Measurements from ENCODE around the gene RASIP1.

The RASIP1 gene

GRCh38 chr19:48715681-48716171 is 24.7 kb downstream of the RASIP1 start:
- H3K9me3 ChIP-seq (ENCODE audit: control insufficient read depth, low read length) = no peaks in the 10 kb centered on the region
- 90 to 94% methylated on average over 11 to 18 of the region's 19 CpGs for WGBS, 2 experiments (ENCODE audit: insufficient coverage in 2 of 2)
- H3K36me3 ChIP-seq (ENCODE audit: control insufficient read depth, insufficient read depth, low read length) = no peaks in the 10 kb centered on the region
- no peak overlapping the region for H3K27ac ChIP-seq (ENCODE audit: low read depth, low read length, severe bottlenecking)
- H3K4me1 ChIP-seq (ENCODE audit: control insufficient read depth, insufficient read depth, low read length, poor library complexity, severe bottlenecking) = peaks cover 30% of the 10 kb centered on the region
- H3K4me3 ChIP-seq (ENCODE audit: extremely low read depth, insufficient read depth, low read length, poor library complexity, severe bottlenecking) = no peak overlapping the region

DNA sequence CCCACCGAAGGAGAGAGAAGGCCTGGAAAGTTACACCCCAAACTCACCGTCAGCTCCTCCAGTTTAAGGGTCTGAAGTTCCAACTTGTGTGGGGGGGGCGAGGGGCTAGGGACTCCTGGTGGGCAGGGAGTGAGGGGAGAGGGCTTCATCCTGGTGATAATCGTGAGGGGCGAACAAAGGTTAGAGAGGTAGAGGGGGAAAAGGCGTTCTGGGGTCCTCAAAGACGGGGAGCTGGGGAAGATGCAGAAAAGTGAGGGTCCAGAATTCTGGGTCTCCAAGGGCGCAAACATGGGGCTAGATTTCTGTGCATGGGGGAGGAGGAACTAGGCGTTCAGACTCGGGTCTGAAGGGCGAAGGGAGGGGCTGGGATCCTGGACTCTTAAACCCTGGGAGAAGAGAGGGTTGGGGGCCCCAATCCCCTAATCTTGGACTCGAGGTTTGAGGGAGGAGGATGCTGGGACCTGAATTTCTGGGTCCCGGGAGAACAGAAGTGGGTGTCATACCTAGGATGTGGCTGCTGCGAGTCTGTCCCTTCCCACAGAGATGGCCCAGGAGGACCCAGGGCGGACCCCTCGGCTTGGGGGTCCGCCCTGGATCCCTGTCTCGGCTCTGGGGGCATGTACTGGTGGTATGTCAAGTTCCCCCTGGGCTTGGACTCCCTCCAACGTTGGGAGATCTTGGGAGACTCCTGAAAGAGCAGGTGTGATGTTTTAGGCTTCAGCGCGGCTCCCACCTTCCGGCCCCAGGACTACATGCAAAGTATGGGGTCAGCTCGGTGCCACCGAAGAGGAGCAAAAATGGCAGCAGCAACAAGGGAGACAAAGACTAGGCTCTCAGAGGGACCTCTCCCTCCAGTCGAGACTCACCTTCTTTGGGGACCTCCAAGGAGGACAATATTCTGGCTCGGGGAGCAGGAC is 25.4 kb downstream of the RASIP1 start:
- H3K36me3 ChIP-seq (ENCODE audit: control insufficient read depth, insufficient read depth, low read length) = no peaks in the 10 kb centered on the region
- peaks cover 27% of the 10 kb centered on the region for H3K4me1 ChIP-seq (ENCODE audit: control insufficient read depth, insufficient read depth, low read length, poor library complexity, severe bottlenecking)
- H3K4me3 ChIP-seq (ENCODE audit: extremely low read depth, insufficient read depth, low read length, poor library complexity, severe bottlenecking) = peak overlapping the region; percentile 47
- 82 to 85% methylated on average over 20 of the region's 26 CpGs for WGBS, 2 experiments (ENCODE audit: insufficient coverage in 2 of 2)
- H3K27ac ChIP-seq (ENCODE audit: low read depth, low read length, severe bottlenecking) = peak overlapping the region; percentile 57
- H3K9me3 ChIP-seq (ENCODE audit: control insufficient read depth, low read length) = no peaks in the 10 kb centered on the region

DNA sequence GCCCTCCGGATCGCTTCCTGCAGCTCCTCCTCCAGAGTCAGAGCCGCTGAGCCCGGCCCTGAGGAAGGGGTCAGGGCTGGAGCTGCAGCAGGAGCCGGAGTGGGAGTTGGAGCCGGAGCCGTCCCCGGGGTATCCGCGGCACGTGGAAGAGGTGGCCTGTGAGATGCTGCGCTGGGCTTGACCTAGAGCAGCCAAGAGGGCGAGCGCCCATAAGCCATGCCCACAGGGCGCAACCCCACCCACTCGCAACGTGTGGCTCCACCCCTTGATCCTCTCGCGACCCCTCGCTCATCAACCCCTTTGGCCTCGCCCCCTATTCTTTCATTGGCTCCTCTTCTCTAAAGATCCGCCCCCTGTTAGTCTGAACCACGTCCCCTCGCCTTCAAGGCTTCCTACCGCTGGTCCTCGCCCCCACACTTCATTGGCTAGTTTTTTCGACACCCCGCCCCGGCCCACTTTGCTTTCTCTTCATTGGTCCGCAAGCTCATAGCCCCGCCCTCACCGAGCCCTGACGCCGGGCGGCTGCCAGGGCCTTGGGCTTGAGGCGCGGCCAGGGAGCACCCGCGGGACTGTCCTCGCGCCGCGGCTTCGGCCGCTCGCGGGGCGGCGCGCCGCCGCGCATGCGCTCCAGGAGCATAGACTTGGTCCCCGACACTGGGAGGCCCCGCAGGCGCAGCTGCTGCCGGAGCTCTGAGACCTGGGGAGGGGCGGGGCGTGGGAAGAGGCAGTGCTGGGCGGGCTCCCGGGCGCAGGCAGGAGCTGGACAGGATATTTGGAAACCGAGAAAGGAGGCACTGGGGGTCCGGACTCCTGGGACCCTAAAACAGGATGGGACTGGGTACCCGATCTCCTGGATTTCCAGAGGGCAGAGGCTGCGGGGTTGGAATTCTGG is 26.3 kb downstream of the RASIP1 start:
- peak overlapping the region; percentile 57 for H3K27ac ChIP-seq (ENCODE audit: low read depth, low read length, severe bottlenecking)

DNA sequence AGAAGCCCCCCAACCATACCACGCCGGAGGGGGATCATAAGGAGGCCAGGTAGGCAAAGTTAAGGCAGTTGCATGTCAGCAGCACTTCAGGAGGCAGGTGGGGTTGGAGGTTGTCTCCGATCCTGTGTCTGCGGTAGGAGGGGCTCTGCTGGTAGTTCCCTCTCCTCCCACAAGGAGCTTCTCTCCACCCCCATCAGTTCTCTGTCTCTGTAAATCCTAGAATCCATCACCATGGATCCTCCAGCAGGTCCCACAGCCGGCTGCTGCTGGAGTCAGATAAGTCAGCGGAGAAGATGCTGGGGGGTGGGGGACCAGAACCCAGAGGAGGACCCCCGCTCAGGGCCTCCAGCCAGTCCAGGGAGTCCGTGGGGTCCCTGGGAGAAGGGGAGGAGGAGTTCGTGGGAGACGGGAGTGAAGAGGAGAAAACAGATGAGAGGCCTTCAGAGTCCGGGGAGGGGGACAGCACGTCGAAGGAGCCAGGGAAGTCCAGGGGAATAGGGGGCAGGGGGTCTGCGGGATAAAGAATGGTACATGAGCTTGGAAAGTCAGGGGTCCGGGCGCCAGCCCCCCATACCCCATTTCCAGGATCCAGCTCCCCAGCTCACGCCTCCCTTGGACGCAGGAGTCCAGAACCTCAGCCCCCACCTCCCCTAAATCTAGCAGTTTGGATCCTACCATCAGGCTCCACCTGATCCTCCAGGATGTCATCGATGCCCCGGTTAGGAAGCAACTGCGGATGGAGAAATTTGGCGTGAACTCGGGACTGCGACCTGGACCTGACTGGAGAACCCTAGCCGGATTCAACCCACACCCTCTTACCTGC is 27.2 kb downstream of the RASIP1 start:
- no peaks in the 10 kb centered on the region for H3K9me3 ChIP-seq (ENCODE audit: control insufficient read depth, low read length)
- H3K36me3 ChIP-seq (ENCODE audit: control insufficient read depth, insufficient read depth, low read length) = no peaks in the 10 kb centered on the region
- WGBS, 2 experiments (ENCODE audit: insufficient coverage in 2 of 2) = 1 to 8% methylated on average over 12 to 15 of the region's 25 CpGs
- H3K4me3 ChIP-seq (ENCODE audit: extremely low read depth, insufficient read depth, low read length, poor library complexity, severe bottlenecking) = peak overlapping the region; percentile 71
- H3K4me1 ChIP-seq (ENCODE audit: control insufficient read depth, insufficient read depth, low read length, poor library complexity, severe bottlenecking) = peaks cover 19% of the 10 kb centered on the region
- no peak overlapping the region for H3K27ac ChIP-seq (ENCODE audit: low read depth, low read length, severe bottlenecking)

More for the DNA sequence above, 26.3 kb downstream of the RASIP1 start:
- WGBS, 2 experiments (ENCODE audit: insufficient coverage in 2 of 2) = 2% methylated on average over 36 to 59 of the region's 67 CpGs
- peak overlapping the region; percentile 71 for H3K4me3 ChIP-seq (ENCODE audit: extremely low read depth, insufficient read depth, low read length, poor library complexity, severe bottlenecking)
- peaks cover 22% of the 10 kb centered on the region for H3K4me1 ChIP-seq (ENCODE audit: control insufficient read depth, insufficient read depth, low read length, poor library complexity, severe bottlenecking)
- no peaks in the 10 kb centered on the region for H3K9me3 ChIP-seq (ENCODE audit: control insufficient read depth, low read length)
- H3K36me3 ChIP-seq (ENCODE audit: control insufficient read depth, insufficient read depth, low read length) = no peaks in the 10 kb centered on the region

GRCh38 chr19:48711106-48711662 is 29.2 kb downstream of the RASIP1 start:
- Histone ChIP-seq H3K9me3 (ENCODE audit: control insufficient read depth, low read length) (no peaks in the 10 kb centered on the region), H3K36me3 (ENCODE audit: control insufficient read depth, insufficient read depth, low read length) (no peaks in the 10 kb centered on the region), H3K4me1 (ENCODE audit: control insufficient read depth, insufficient read depth, low read length, poor library complexity, severe bottlenecking) (peaks cover 12% of the 10 kb centered on the region), H3K27ac (ENCODE audit: low read depth, low read length, severe bottlenecking) (no peak overlapping the region), H3K4me3 (ENCODE audit: extremely low read depth, insufficient read depth, low read length, poor library complexity, severe bottlenecking) (no peak overlapping the region)
- WGBS, 2 experiments (ENCODE audit: insufficient coverage in 2 of 2) = 84 to 90% methylated on average over 3 to 4 of the region's 4 CpGs

DNA sequence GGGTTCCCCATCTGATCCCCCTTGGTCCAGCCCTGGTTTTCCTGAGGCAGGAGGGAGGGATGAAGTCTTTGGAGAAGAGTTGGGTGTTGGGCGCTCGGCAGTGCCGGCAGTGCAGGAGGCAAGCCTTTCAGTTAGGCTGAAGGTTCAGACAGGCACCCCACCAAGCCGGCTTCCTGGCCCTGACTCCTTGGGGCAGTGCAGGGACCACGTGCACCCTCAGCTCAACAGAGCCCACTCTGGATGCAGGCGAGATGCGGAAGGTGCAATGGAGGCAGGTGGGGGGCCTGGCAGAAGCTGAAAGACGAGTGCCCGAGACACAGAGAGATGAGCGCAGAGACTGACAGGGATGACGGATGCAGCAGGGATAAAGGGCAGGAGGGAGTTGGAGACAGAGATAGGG is 31.9 kb downstream of the RASIP1 start:
- H3K36me3 ChIP-seq (ENCODE audit: control insufficient read depth, insufficient read depth, low read length) = no peaks in the 10 kb centered on the region

GRCh38 chr19:48705431-48705830 is 35.0 kb downstream of the RASIP1 start:
- no peak overlapping the region for H3K4me3 ChIP-seq (ENCODE audit: extremely low read depth, insufficient read depth, low read length, poor library complexity, severe bottlenecking)
- H3K9me3 ChIP-seq (ENCODE audit: control insufficient read depth, low read length) = no peaks in the 10 kb centered on the region
- H3K27ac ChIP-seq (ENCODE audit: low read depth, low read length, severe bottlenecking) = no peak overlapping the region
- H3K4me1 ChIP-seq (ENCODE audit: control insufficient read depth, insufficient read depth, low read length, poor library complexity, severe bottlenecking) = no peaks in the 10 kb centered on the region
- WGBS, 2 experiments (ENCODE audit: insufficient coverage in 2 of 2) = 75% methylated on average over 2 of the region's 2 CpGs; no CpG with 5 or more reads in 1 of the 2 experiments
- H3K36me3 ChIP-seq (ENCODE audit: control insufficient read depth, insufficient read depth, low read length) = no peaks in the 10 kb centered on the region

More for the DNA sequence above, 31.9 kb downstream of the RASIP1 start:
- Histone ChIP-seq H3K4me3 (ENCODE audit: extremely low read depth, insufficient read depth, low read length, poor library complexity, severe bottlenecking) (no peak overlapping the region), H3K4me1 (ENCODE audit: control insufficient read depth, insufficient read depth, low read length, poor library complexity, severe bottlenecking) (peaks cover 8% of the 10 kb centered on the region), H3K27ac (ENCODE audit: low read depth, low read length, severe bottlenecking) (no peak overlapping the region), H3K9me3 (ENCODE audit: control insufficient read depth, low read length) (no peaks in the 10 kb centered on the region)
- 59 to 68% methylated on average over 10 of the region's 11 CpGs for WGBS, 2 experiments (ENCODE audit: insufficient coverage in 2 of 2)

GRCh38 chr19:48703316-48703715 is 37.1 kb downstream of the RASIP1 start:
- H3K27ac ChIP-seq (ENCODE audit: low read depth, low read length, severe bottlenecking) = no peak overlapping the region
- H3K4me1 ChIP-seq (ENCODE audit: control insufficient read depth, insufficient read depth, low read length, poor library complexity, severe bottlenecking) = no peaks in the 10 kb centered on the region
- no peaks in the 10 kb centered on the region for H3K9me3 ChIP-seq (ENCODE audit: control insufficient read depth, low read length)
- H3K4me3 ChIP-seq (ENCODE audit: extremely low read depth, insufficient read depth, low read length, poor library complexity, severe bottlenecking) = no peak overlapping the region
- WGBS, 2 experiments (ENCODE audit: insufficient coverage in 2 of 2) = 91 to 94% methylated on average over 18 of the region's 23 CpGs
- no peaks in the 10 kb centered on the region for H3K36me3 ChIP-seq (ENCODE audit: control insufficient read depth, insufficient read depth, low read length)

DNA sequence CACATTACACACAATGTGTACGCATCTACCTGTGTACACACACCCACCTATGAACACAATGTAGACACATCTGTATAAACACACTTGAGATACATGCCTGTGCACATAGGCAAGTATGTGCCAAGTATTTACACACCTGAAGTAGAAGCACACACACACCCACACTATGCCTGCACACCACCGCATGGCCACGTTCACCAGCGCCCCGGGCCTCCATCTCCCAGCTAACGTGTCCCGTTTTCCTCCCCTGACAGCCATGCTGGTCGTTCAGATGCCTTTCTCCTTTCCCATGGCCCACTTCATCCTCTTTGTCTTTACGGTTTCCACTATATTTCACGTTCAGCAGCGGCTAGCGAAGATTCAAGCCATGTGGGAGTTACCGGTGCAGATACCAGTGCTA is 37.7 kb downstream of the RASIP1 start:
- Histone ChIP-seq H3K27ac (ENCODE audit: low read depth, low read length, severe bottlenecking) (no peak overlapping the region), H3K9me3 (ENCODE audit: control insufficient read depth, low read length) (no peaks in the 10 kb centered on the region), H3K4me1 (ENCODE audit: control insufficient read depth, insufficient read depth, low read length, poor library complexity, severe bottlenecking) (no peaks in the 10 kb centered on the region), H3K36me3 (ENCODE audit: control insufficient read depth, insufficient read depth, low read length) (no peaks in the 10 kb centered on the region), H3K4me3 (ENCODE audit: extremely low read depth, insufficient read depth, low read length, poor library complexity, severe bottlenecking) (no peak overlapping the region)
- WGBS, 2 experiments (ENCODE audit: insufficient coverage in 2 of 2) = 88 to 91% methylated on average over 12 to 13 of the region's 13 CpGs

GRCh38 chr19:48698046-48698445 is 42.4 kb downstream of the RASIP1 start:
- 89 to 100% methylated on average over 1 to 3 of the region's 4 CpGs for WGBS, 2 experiments (ENCODE audit: insufficient coverage in 2 of 2)

More at GRCh38 chr19:48698046-48698445, 42.4 kb downstream of the RASIP1 start:
- Histone ChIP-seq H3K27ac (ENCODE audit: low read depth, low read length, severe bottlenecking) (no peak overlapping the region), H3K4me1 (ENCODE audit: control insufficient read depth, insufficient read depth, low read length, poor library complexity, severe bottlenecking) (peaks cover 7% of the 10 kb centered on the region), H3K36me3 (ENCODE audit: control insufficient read depth, insufficient read depth, low read length) (no peaks in the 10 kb centered on the region), H3K9me3 (ENCODE audit: control insufficient read depth, low read length) (no peaks in the 10 kb centered on the region), H3K4me3 (ENCODE audit: extremely low read depth, insufficient read depth, low read length, poor library complexity, severe bottlenecking) (no peak overlapping the region)
